Neural cell (in vitro differentiated cells): ENCODE measurements around the gene CLNK. TPM values are rescaled to one million over a fixed set of nuclear protein-coding genes. Genes with fewer than 3 reads are reported as not detected.

Experiments
- H2AFZ ChIP-seq: fragments of 200-600, 300-800 bp; sonication (generic), shearing (Covaris generic); 2 replicates; pipeline ENCODE4 v1.6.0; 2014; ENCODE audit warnings: low read depth, mild to moderate bottlenecking, antibody characterized with exemption, low read length, moderate library complexity
- H3F3A ChIP-seq: fragments of 200-600 bp; shearing (Covaris generic); 2 replicates; pipeline ENCODE4 v1.6.1; 2016; ENCODE audit warnings: mild to moderate bottlenecking, moderate library complexity, mixed read lengths, antibody characterized with exemption, low read length; ENCODE audit not compliant: insufficient read depth, poor library complexity, severe bottlenecking
- H3K27ac ChIP-seq: fragments of 200-600, 300-800 bp; sonication (generic), shearing (Covaris generic); 2 replicates; pipeline ENCODE4 v1.5.1; 2014; ENCODE audit warnings: mild to moderate bottlenecking, low read length, moderate library complexity
- H3K27me3 ChIP-seq: fragments of 300-800, 200-600 bp; sonication (generic), shearing (Covaris generic); 2 replicates; pipeline ENCODE4 v1.6.0; 2014; ENCODE audit warnings: mild to moderate bottlenecking, low read depth, low read length, moderate library complexity; ENCODE audit not compliant: insufficient read depth
- H3K36me3 ChIP-seq: fragments of 300-800, 200-600 bp; sonication (generic), shearing (Covaris generic); 2 replicates; pipeline ENCODE4 v1.5.1; 2014; ENCODE audit warnings: mild to moderate bottlenecking, antibody characterized with exemption, low read length, moderate library complexity; ENCODE audit not compliant: insufficient read depth
- H3K4me2 ChIP-seq: fragments of 300-800, 200-600 bp; sonication (generic), shearing (Covaris generic); 2 replicates; pipeline ENCODE4 v1.6.0; 2014; ENCODE audit warnings: mild to moderate bottlenecking, low read length
- H3K4me3 ChIP-seq: fragments of 300-800, 200-600 bp; sonication (generic), shearing (Covaris generic); 2 replicates; pipeline ENCODE4 v1.5.1; 2014; ENCODE audit warnings: mild to moderate bottlenecking, low read length, moderate library complexity
- H3K79me2 ChIP-seq: fragments of 200-600 bp; shearing (Covaris generic); replicated peaks from 2 replicates; pipeline ENCODE4 v1.6.0; 2014; ENCODE audit warnings: mild to moderate bottlenecking, low read length, moderate library complexity; ENCODE audit not compliant: insufficient read depth
- H3K9ac ChIP-seq: fragments of 300-800, 200-600 bp; sonication (generic), shearing (Covaris generic); 2 replicates; pipeline ENCODE4 v1.6.1; 2016; ENCODE audit warnings: mild to moderate bottlenecking, low read length, mixed read lengths
- H3K9me2 ChIP-seq: fragments of 200-600 bp; shearing (Covaris generic); 2 replicates; pipeline ENCODE4 v1.6.1; 2016; ENCODE audit warnings: mild to moderate bottlenecking, low read length, mixed read lengths; ENCODE audit not compliant: insufficient read depth
- H3K9me3 ChIP-seq: fragments of 200-600, 300-800 bp; sonication (generic), shearing (Covaris generic); 2 replicates; pipeline ENCODE4 v1.6.1; 2016; ENCODE audit warnings: mild to moderate bottlenecking, mixed run types, low read length, moderate library complexity, mixed read lengths
- H4K20me1 ChIP-seq: fragments of 200-600 bp; shearing (Covaris generic); 2 replicates; pipeline ENCODE4 v1.6.1; 2016; ENCODE audit warnings: mild to moderate bottlenecking, mixed run types; ENCODE audit not compliant: insufficient read depth
- CTCF ChIP-seq: fragments of 450-650 bp; IDR thresholded peaks from 2 replicates; pipeline ENCODE4 v1.5.1; 2014; ENCODE audit warnings: antibody characterized with exemption, mild to moderate bottlenecking, moderate library complexity; ENCODE audit not compliant: poor library complexity, severe bottlenecking
- EP300 ChIP-seq: fragments of 450-650 bp; conservative IDR thresholded peaks from 2 replicates; pipeline ENCODE4 v1.6.1; 2014; ENCODE audit warnings: antibody characterized with exemption, mild to moderate bottlenecking, moderate library complexity; ENCODE audit not compliant: poor library complexity, severe bottlenecking
- EZH2 ChIP-seq: fragments of 200-600, 300-800 bp; shearing (Covaris generic), sonication (generic); IDR thresholded peaks from 2 replicates; pipeline ENCODE4 v1.6.1; 2014; ENCODE audit warnings: antibody characterized with exemption, low read length, borderline replicate concordance, mild to moderate bottlenecking; ENCODE audit not compliant: insufficient read depth, poor library complexity, severe bottlenecking
- MXI1 ChIP-seq: fragments of 450-650 bp; conservative IDR thresholded peaks from 2 replicates; pipeline ENCODE4 v1.6.1; 2014; ENCODE audit warnings: antibody characterized with exemption, mild to moderate bottlenecking; ENCODE audit not compliant: poor library complexity, severe bottlenecking
- POLR2AphosphoS5 ChIP-seq: IDR thresholded peaks from 2 replicates; pipeline ENCODE4 v1.6.1; 2012
- RAD21 ChIP-seq: fragments of 450-650 bp; conservative IDR thresholded peaks from 2 replicates; pipeline ENCODE4 v1.6.1; 2014; ENCODE audit warnings: antibody characterized with exemption, mild to moderate bottlenecking, moderate library complexity
- REST ChIP-seq: IDR thresholded peaks from 2 replicates; pipeline ENCODE4 v1.6.1; 2012; ENCODE audit warnings: borderline replicate concordance
- SMC3 ChIP-seq: fragments of 450-650 bp; conservative IDR thresholded peaks from 2 replicates; pipeline ENCODE4 v1.6.1; 2014; ENCODE audit warnings: antibody characterized with exemption, mild to moderate bottlenecking, moderate library complexity; ENCODE audit not compliant: poor library complexity
- TAF1 ChIP-seq: IDR thresholded peaks from 2 replicates; pipeline ENCODE4 v1.6.1; 2012; ENCODE audit warnings: low read depth
- polyA plus RNA-seq: library from polyadenylated mRNA; depleted of rRNA; stranded (reverse); fragments of >200 nt; gene quantifications from 2 replicates; pipeline ENCODE4 v1.2.3, GENCODE V29; 2014

Gene CLNK
- polyA plus RNA-seq, 1 donor from 2014 or later, result not detected

GRCh38 chr4:10490996-10491395 lies 193.6 kb downstream of the CLNK start:
- TF ChIP-seq CTCF, result no peak
- TF ChIP-seq REST, result no peak
- no peak for TF ChIP-seq TAF1
- TF ChIP-seq POLR2AphosphoS5, result no peak
- no peak for TF ChIP-seq EP300
- TF ChIP-seq RAD21, result no peak
- no peak for TF ChIP-seq SMC3
- no peak for TF ChIP-seq EZH2
- TF ChIP-seq MXI1, result no peak
- Histone ChIP-seq H3K27ac (no peak overlapping the region), H3K36me3 (no peaks in the 10 kb centered on the region)

GRCh38 chr4:10482913-10483312 lies 201.7 kb downstream of the CLNK start:
- H3K27me3 ChIP-seq, result no peaks in the 10 kb centered on the region
- no peak overlapping the region for H3K4me2 ChIP-seq
- no peaks in the 10 kb centered on the region for H3K79me2 ChIP-seq
- H3F3A ChIP-seq, result no peaks in the 10 kb centered on the region
- no peak overlapping the region for H3K4me3 ChIP-seq
- no peak overlapping the region for H3K27ac ChIP-seq
- H3K36me3 ChIP-seq, result no peaks in the 10 kb centered on the region
- no peaks in the 10 kb centered on the region for H3K9me3 ChIP-seq
- no peaks in the 10 kb centered on the region for H3K9me2 ChIP-seq
- no peak overlapping the region for H2AFZ ChIP-seq
- TF ChIP-seq REST (no peak), RAD21 (no peak), SMC3 (no peak), POLR2AphosphoS5 (no peak), EP300 (no peak), CTCF (no peak), MXI1 (no peak), EZH2 (no peak), TAF1 (no peak)
- H4K20me1 ChIP-seq, result no peaks in the 10 kb centered on the region
- H3K9ac ChIP-seq, result no peak overlapping the region

More at GRCh38 chr4:10490996-10491395, 193.6 kb downstream of the CLNK start:
- Histone ChIP-seq H4K20me1 (no peaks in the 10 kb centered on the region), H3K4me3 (no peak overlapping the region), H3K9me3 (no peaks in the 10 kb centered on the region), H2AFZ (no peak overlapping the region), H3K9ac (no peak overlapping the region), H3K79me2 (no peaks in the 10 kb centered on the region), H3K4me2 (no peak overlapping the region), H3F3A (no peaks in the 10 kb centered on the region), H3K9me2 (no peaks in the 10 kb centered on the region), H3K27me3 (no peaks in the 10 kb centered on the region)
